H9 (cell line): Measurements from ENCODE around the gene ATF7IP2. TPM values are rescaled to one million over a fixed set of nuclear protein-coding genes. Genes with fewer than 3 reads are reported as not detected.

Experiments
- DNase-seq: peaks from one replicate; pipeline ENCODE4 v3.0.0-alpha.2; 2017
- H2AFZ ChIP-seq: one replicate; pipeline ENCODE4 v1.6.1; 2013; ENCODE audit warnings: mild to moderate bottlenecking, low read length, control low read depth, moderate library complexity
- H2AK5ac ChIP-seq: 2 replicates; pipeline ENCODE4 v1.6.1; 2013; ENCODE audit warnings: low read length, control low read depth, mixed read lengths; ENCODE audit not compliant: insufficient read length
- H2BK120ac ChIP-seq: one replicate; pipeline ENCODE4 v1.6.1; 2013; ENCODE audit warnings: low read depth, mild to moderate bottlenecking, low read length, control low read depth, inconsistent platforms; ENCODE audit not compliant: poor library complexity, severe bottlenecking
- H2BK12ac ChIP-seq: 2 replicates; pipeline ENCODE4 v1.6.1; 2013; ENCODE audit warnings: low read length, control low read depth, mixed read lengths, low read depth; ENCODE audit not compliant: insufficient read length
- H2BK15ac ChIP-seq: 2 replicates; pipeline ENCODE4 v1.6.1; 2013; ENCODE audit warnings: low read depth, low read length, control low read depth
- H2BK20ac ChIP-seq: one replicate; pipeline ENCODE4 v1.6.1; 2013; ENCODE audit warnings: low read depth, mild to moderate bottlenecking, low read length, control low read depth, inconsistent platforms; ENCODE audit not compliant: poor library complexity, severe bottlenecking
- H2BK5ac ChIP-seq: 2 replicates; pipeline ENCODE4 v1.6.1; 2013; ENCODE audit warnings: low read length, control low read depth, mixed read lengths; ENCODE audit not compliant: insufficient read length
- H3K14ac ChIP-seq: 2 replicates; pipeline ENCODE4 v1.6.1; 2013; ENCODE audit warnings: low read length, control low read depth; ENCODE audit not compliant: insufficient read depth
- H3K18ac ChIP-seq: 2 replicates; pipeline ENCODE4 v1.6.1; 2013; ENCODE audit warnings: low read depth, mild to moderate bottlenecking, mixed read lengths, low read length, control low read depth; ENCODE audit not compliant: insufficient read length
- H3K23ac ChIP-seq: 2 replicates; pipeline ENCODE4 v1.6.1; 2013; ENCODE audit warnings: low read length, control low read depth, mixed read lengths, low read depth; ENCODE audit not compliant: insufficient read length
- H3K23me2 ChIP-seq: 2 replicates; pipeline ENCODE4 v1.6.1; 2013; ENCODE audit warnings: low read depth, mild to moderate bottlenecking, mixed read lengths, low read length, control low read depth; ENCODE audit not compliant: insufficient read length, poor library complexity, severe bottlenecking
- H3K27ac ChIP-seq: 2 replicates; pipeline ENCODE4 v1.5.1; 2013; ENCODE audit warnings: low read length, control low read depth, mixed read lengths, low read depth; ENCODE audit not compliant: insufficient read length
- H3K27me3 ChIP-seq: 2 replicates; pipeline ENCODE4 v1.6.1; 2013; ENCODE audit warnings: low read length, control low read depth, inconsistent platforms; ENCODE audit not compliant: insufficient read depth
- H3K4ac ChIP-seq: 2 replicates; pipeline ENCODE4 v1.6.1; 2013; ENCODE audit warnings: low read depth, mild to moderate bottlenecking, control low read depth, inconsistent platforms, low read length, moderate library complexity
- H3K4me1 ChIP-seq: 2 replicates; pipeline ENCODE4 v1.6.1; 2013; ENCODE audit warnings: low read length, control low read depth, inconsistent platforms; ENCODE audit not compliant: insufficient read depth
- H3K4me2 ChIP-seq: 2 replicates; pipeline ENCODE4 v1.6.1; 2013; ENCODE audit warnings: low read length, control low read depth, mixed read lengths; ENCODE audit not compliant: insufficient read length, insufficient read depth
- H3K56ac ChIP-seq: 2 replicates; pipeline ENCODE4 v1.6.1; 2013; ENCODE audit warnings: low read depth, mild to moderate bottlenecking, mixed read lengths, low read length, control low read depth; ENCODE audit not compliant: insufficient read length
- H3K79me1 ChIP-seq: 2 replicates; pipeline ENCODE4 v1.6.1; 2013; ENCODE audit warnings: low read depth, mild to moderate bottlenecking, moderate library complexity, low read length, control low read depth, inconsistent platforms; ENCODE audit not compliant: insufficient read depth, poor library complexity, severe bottlenecking
- H3K79me2 ChIP-seq: 2 replicates; pipeline ENCODE4 v1.6.1; 2013; ENCODE audit warnings: low read length, control low read depth, inconsistent platforms; ENCODE audit not compliant: insufficient read depth
- H3K9ac ChIP-seq: 2 replicates; pipeline ENCODE4 v1.6.1; 2013; ENCODE audit warnings: low read length, control low read depth, mixed read lengths; ENCODE audit not compliant: insufficient read length; ENCODE audit errors: extremely low read depth
- H3K9me3 ChIP-seq: one replicate; pipeline ENCODE4 v1.6.1; 2013; ENCODE audit warnings: low read depth, low read length, inconsistent platforms; ENCODE audit not compliant: control insufficient read depth
- H3T11ph ChIP-seq: one replicate; pipeline ENCODE4 v1.6.1; 2013; ENCODE audit warnings: mild to moderate bottlenecking, low read length, control low read depth, inconsistent platforms
- H4K20me1 ChIP-seq: one replicate; pipeline ENCODE4 v1.6.1; 2013; ENCODE audit not compliant: control insufficient read depth, insufficient read length, insufficient read depth
- H4K5ac ChIP-seq: 2 replicates; pipeline ENCODE4 v1.6.1; 2013; ENCODE audit warnings: low read depth, mild to moderate bottlenecking, mixed read lengths, low read length, control low read depth; ENCODE audit not compliant: insufficient read length
- H4K8ac ChIP-seq: replicated peaks from 2 replicates; pipeline ENCODE4 v1.6.1; 2013; ENCODE audit warnings: low read length, control low read depth, mixed read lengths, low read depth; ENCODE audit not compliant: insufficient read length
- H4K91ac ChIP-seq: 2 replicates; pipeline ENCODE4 v1.6.1; 2013; ENCODE audit warnings: low read depth, mild to moderate bottlenecking, moderate library complexity, mixed read lengths, low read length, control low read depth; ENCODE audit not compliant: insufficient read length
- H3K27ac Mint-ChIP-seq, 3 experiments: 2 replicates in 2 of 3; 3 replicates in 1 of 3; pipeline ENCODE4 v1.8.0; 2020 to 2021; ENCODE audit warnings: mixed read lengths in 3 of 3, mild to moderate bottlenecking in 1 of 3, moderate library complexity in 1 of 3
- H3K27me3 Mint-ChIP-seq: 2 replicates; pipeline ENCODE4 v1.8.0; 2021; ENCODE audit warnings: low read depth, mild to moderate bottlenecking, moderate library complexity, mixed read lengths
- H3K36me3 Mint-ChIP-seq, 3 experiments: 2 replicates in 2 of 3; 3 replicates in 1 of 3; pipeline ENCODE4 v1.8.0; 2020 to 2021; ENCODE audit warnings: low read depth in 3 of 3, mixed read lengths in 3 of 3; ENCODE audit not compliant: insufficient read depth in 1 of 3
- H3K4me1 Mint-ChIP-seq, 2 experiments: 2 replicates each; pipeline ENCODE4 v1.8.0; 2020; ENCODE audit warnings: mixed read lengths in 2 of 2
- H3K4me3 Mint-ChIP-seq, 2 experiments: 2 replicates in 1 of 2; 3 replicates in 1 of 2; pipeline ENCODE4 v1.8.0; 2020 to 2021; ENCODE audit warnings: mild to moderate bottlenecking in 2 of 2, mixed read lengths in 2 of 2, moderate library complexity in 1 of 2
- H3K9me3 Mint-ChIP-seq, 2 experiments: 2 replicates in 1 of 2; 3 replicates in 1 of 2; pipeline ENCODE4 v1.8.0; 2020; ENCODE audit warnings: mild to moderate bottlenecking in 2 of 2, mixed read lengths in 2 of 2, moderate library complexity in 1 of 2
- WGBS: extraction: QIAGEN DNeasy Blood & Tissue Kit; methylation state at CpG from one replicate; pipeline ENCODE4 v1.1.7; 2013; ENCODE audit warnings: missing lambda C conversion rate, low lambda C conversion rate, mixed read lengths; ENCODE audit not compliant: insufficient read length; ENCODE audit errors: extremely low coverage; 5-methylcytosine and 5-hydroxymethylcytosine counted together
- total RNA-seq: library from RNA; stranded (reverse); gene quantifications from 2 replicates; pipeline ENCODE4 v1.2.1, GENCODE V29; 2021
- TF ChIP-seq, protein P1 (sequence below): fragments of 200-600 bp; sonication (generic); conservative IDR thresholded peaks from 3 replicates; pipeline ENCODE4 v1.8.0; 2021; ENCODE audit warnings: antibody characterized with exemption, mild to moderate bottlenecking

Gene ATF7IP2
- total RNA-seq, 1 experiment from 2014 or later, result 21.5 TPM

DNA sequence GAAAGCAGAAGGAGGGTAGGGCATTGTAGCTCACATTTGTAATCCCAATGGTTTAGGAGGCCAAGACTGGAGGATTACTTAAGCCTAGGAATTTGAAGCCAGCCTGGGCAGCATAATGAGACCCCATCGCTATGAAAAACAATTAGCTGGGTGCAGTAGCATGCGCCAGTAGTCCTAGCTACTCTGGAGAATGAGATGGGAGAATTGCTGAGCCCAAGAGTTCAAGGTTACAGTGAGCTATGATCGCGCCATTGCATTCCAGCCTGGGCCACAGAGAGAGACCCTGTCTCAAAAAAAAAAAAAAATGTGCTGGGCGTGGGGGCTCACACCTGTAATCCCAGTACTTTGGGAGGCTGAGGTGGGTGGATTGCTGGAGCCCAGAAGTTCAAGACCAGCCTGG lies 5.0 kb downstream of the ATF7IP2 start:
- peaks cover 2% of the 10 kb centered on the region; the same call in 1 of the 2 replicates for H3K4me1 ChIP-seq
- H2BK12ac ChIP-seq, result no peak overlapping the region
- H3K14ac ChIP-seq, result no peak overlapping the region
- no peak overlapping the region for H2AFZ ChIP-seq
- no peak overlapping the region for H4K91ac ChIP-seq
- H2BK120ac ChIP-seq, result no peak overlapping the region
- no peak overlapping the region for H3K18ac ChIP-seq
- H3K36me3 Mint-ChIP-seq, result peaks cover 6 to 19% (median 17%) of the 10 kb centered on the region in 3 experiments
- H3K27ac ChIP-seq, result no peak overlapping the region
- H2BK15ac ChIP-seq, result no peak overlapping the region
- H4K20me1 ChIP-seq, result no peaks in the 10 kb centered on the region
- WGBS, result no CpG with 5 or more reads among the region's 5 CpGs
- H3K79me1 ChIP-seq, result peaks cover 7% of the 10 kb centered on the region
- H4K8ac ChIP-seq, result no peak overlapping the region
- H3K9me3 Mint-ChIP-seq, result peaks cover 0 to under 1% of the 10 kb centered on the region in 2 experiments; a peak in 1 of 5 replicates
- TF ChIP-seq, protein P1, sequence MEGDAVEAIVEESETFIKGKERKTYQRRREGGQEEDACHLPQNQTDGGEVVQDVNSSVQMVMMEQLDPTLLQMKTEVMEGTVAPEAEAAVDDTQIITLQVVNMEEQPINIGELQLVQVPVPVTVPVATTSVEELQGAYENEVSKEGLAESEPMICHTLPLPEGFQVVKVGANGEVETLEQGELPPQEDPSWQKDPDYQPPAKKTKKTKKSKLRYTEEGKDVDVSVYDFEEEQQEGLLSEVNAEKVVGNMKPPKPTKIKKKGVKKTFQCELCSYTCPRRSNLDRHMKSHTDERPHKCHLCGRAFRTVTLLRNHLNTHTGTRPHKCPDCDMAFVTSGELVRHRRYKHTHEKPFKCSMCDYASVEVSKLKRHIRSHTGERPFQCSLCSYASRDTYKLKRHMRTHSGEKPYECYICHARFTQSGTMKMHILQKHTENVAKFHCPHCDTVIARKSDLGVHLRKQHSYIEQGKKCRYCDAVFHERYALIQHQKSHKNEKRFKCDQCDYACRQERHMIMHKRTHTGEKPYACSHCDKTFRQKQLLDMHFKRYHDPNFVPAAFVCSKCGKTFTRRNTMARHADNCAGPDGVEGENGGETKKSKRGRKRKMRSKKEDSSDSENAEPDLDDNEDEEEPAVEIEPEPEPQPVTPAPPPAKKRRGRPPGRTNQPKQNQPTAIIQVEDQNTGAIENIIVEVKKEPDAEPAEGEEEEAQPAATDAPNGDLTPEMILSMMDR, result no peak
- H3K56ac ChIP-seq, result no peak overlapping the region
- H3K23ac ChIP-seq, result no peak overlapping the region
- no peak overlapping the region for H2BK5ac ChIP-seq
- H2AK5ac ChIP-seq, result no peak overlapping the region
- no peak overlapping the region for H3K9ac ChIP-seq
- peaks cover 11% of the 10 kb centered on the region; the same call in 1 of the 2 replicates for H3K79me2 ChIP-seq
- DNase-seq, result no peak
- H3K27me3 ChIP-seq, result no peaks in the 10 kb centered on the region
- no peak overlapping the region for H3K4me3 Mint-ChIP-seq
- H4K5ac ChIP-seq, result no peak overlapping the region
- H3K27ac Mint-ChIP-seq, result no peak overlapping the region
- H3T11ph ChIP-seq, result no peak overlapping the region
- no peaks in the 10 kb centered on the region for H3K9me3 ChIP-seq
- no peak overlapping the region for H3K4me2 ChIP-seq
- H3K23me2 ChIP-seq, result peaks cover 7% of the 10 kb centered on the region
- H3K4me1 Mint-ChIP-seq, result peaks cover 8 to 9% of the 10 kb centered on the region in 2 experiments
- no peak overlapping the region for H3K4ac ChIP-seq
- H2BK20ac ChIP-seq, result no peak overlapping the region
- H3K27me3 Mint-ChIP-seq, result no peaks in the 10 kb centered on the region
